IPS-20b (cell line): ENCODE results near the gene CNTN1.

Experiments
- H3K27ac ChIP-seq: one replicate; pipeline ENCODE4 v1.5.1; 2013; ENCODE audit warnings: low read length
- H3K27me3 ChIP-seq: 2 replicates; pipeline ENCODE4 v1.6.1; 2013; ENCODE audit warnings: mild to moderate bottlenecking, low read length, inconsistent platforms; ENCODE audit not compliant: insufficient read depth
- H3K36me3 ChIP-seq: 2 replicates; pipeline ENCODE4 v1.6.1; 2013; ENCODE audit warnings: low read depth, mild to moderate bottlenecking, inconsistent platforms, low read length, moderate library complexity; ENCODE audit not compliant: insufficient read depth
- H3K4me1 ChIP-seq: 2 replicates; pipeline ENCODE4 v1.6.1; 2013; ENCODE audit warnings: mild to moderate bottlenecking, control low read depth, inconsistent platforms, low read length, moderate library complexity; ENCODE audit not compliant: insufficient read depth
- H3K4me3 ChIP-seq: 2 replicates; pipeline ENCODE4 v1.5.1; 2013; ENCODE audit warnings: mild to moderate bottlenecking, low read length, inconsistent platforms
- H3K9ac ChIP-seq: 2 replicates; pipeline ENCODE4 v1.6.1; 2013; ENCODE audit warnings: low read depth, mild to moderate bottlenecking, inconsistent platforms, low read length, moderate library complexity
- H3K9me3 ChIP-seq: 2 replicates; pipeline ENCODE4 v1.6.1; 2013; ENCODE audit warnings: mild to moderate bottlenecking, low read depth, low read length, inconsistent platforms; ENCODE audit not compliant: insufficient read depth

The CNTN1 gene

DNA sequence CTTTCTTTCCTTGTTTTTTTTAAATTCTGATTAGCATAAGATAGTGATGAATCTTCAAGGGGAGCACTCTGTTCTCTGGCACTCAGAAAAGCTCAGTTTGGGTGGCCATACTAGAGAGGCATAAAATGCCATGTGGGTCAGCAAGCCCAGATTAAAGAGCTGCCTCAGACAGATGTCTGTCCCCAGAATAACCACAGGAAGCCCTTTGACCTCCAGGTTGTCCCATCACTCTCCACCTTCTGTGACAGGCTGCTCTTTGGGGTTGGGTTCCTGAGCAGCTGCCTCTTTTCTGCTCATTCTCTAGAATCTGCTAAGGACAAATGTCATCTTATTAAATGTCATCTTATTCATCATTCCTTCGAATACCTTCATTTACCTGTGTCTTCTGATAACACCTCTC, 399.9 kb downstream of the CNTN1 start:
- Histone ChIP-seq H3K4me3 (no peak overlapping the region), H3K9ac (no peak overlapping the region), H3K4me1 (no peaks in the 10 kb centered on the region), H3K27ac (no peak overlapping the region), H3K27me3 (no peaks in the 10 kb centered on the region), H3K36me3 (no peaks in the 10 kb centered on the region), H3K9me3 (no peaks in the 10 kb centered on the region)

DNA sequence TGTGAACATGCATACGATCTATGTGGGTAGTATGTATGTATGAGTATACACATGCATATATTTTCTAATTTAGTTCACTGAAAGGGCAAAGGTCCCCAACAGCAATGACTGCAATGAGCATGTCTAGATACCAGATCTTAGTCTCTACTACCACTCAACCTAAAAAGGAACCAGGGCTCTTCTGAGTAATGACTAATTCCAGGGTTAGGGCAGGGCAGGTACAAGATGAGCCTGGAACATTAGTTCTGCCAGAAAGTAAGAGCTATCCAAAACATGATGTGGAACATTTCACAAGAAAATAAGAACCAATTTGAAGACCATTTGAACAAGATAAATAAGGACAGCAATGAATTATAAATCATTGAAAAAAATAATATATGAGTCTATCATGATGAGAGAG, 404.6 kb downstream of the CNTN1 start:
- Histone ChIP-seq H3K27me3 (no peaks in the 10 kb centered on the region), H3K9ac (no peak overlapping the region), H3K4me3 (no peak overlapping the region), H3K36me3 (no peaks in the 10 kb centered on the region), H3K27ac (no peak overlapping the region), H3K9me3 (no peaks in the 10 kb centered on the region), H3K4me1 (no peaks in the 10 kb centered on the region)

DNA sequence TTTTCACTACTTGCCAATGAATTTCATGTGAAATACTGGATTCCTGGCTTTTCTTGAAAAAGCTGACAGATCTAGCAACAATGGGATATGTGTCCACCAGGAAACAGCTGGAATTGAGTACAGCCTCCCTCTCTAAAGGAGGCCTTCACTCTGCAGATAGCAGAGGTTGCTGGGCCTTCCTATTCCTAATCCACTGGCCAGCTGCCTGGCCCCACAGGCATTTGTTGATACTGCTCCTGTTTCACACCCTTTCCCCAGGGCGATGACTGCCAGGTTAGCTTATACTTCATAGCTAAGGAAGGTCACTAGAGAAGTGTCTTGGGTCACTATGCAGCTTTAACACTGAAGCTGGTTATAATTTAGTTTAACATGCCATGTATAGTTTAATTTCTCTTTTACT, 408.3 kb downstream of the CNTN1 start:
- H3K36me3 ChIP-seq, result no peaks in the 10 kb centered on the region
- no peaks in the 10 kb centered on the region for H3K9me3 ChIP-seq
- no peak overlapping the region for H3K27ac ChIP-seq
- no peaks in the 10 kb centered on the region for H3K4me1 ChIP-seq
- no peaks in the 10 kb centered on the region for H3K27me3 ChIP-seq
- H3K4me3 ChIP-seq, result no peak overlapping the region
- H3K9ac ChIP-seq, result no peak overlapping the region

DNA sequence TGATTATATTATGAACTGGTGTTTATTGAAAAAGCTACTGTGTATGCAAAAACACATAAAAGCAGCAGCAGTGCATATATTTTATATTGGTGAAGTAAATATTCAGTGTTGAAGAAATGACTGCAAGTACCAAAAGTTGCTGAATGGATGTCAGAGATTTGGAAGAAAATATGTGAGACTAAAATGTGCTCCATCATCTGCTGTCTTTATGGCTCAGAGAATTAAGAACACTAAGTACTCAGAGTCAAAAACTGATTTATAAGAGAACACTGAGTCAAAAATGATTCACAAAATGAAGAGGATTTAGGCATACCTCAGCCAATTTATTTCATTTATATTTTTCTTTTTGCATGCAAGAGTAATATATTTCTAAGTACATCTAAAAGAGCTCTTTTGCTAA, 409.6 kb downstream of the CNTN1 start:
- Histone ChIP-seq H3K27ac (no peak overlapping the region), H3K4me3 (no peak overlapping the region), H3K4me1 (no peaks in the 10 kb centered on the region), H3K9me3 (no peaks in the 10 kb centered on the region), H3K9ac (no peak overlapping the region), H3K36me3 (no peaks in the 10 kb centered on the region), H3K27me3 (no peaks in the 10 kb centered on the region)

DNA sequence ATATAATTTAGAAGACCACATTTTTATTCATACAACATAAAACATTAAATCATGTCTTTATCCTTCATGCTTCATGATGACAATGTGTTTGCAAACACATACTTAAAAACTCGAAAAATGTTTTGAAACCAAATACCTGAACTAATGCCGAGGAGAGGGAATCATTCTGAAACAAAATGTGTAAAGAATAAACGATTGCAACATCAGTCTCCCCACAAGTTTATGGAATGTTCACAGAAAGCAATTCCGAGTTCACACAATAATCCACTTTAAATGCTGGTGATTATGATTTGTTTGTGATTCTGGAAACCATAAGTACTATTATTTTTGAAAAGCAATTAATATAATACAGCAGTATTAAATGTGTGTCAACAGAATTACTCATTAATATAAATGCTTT, 411.4 kb downstream of the CNTN1 start:
- H3K9me3 ChIP-seq, result no peaks in the 10 kb centered on the region
- H3K27ac ChIP-seq, result no peak overlapping the region
- H3K36me3 ChIP-seq, result no peaks in the 10 kb centered on the region
- no peaks in the 10 kb centered on the region for H3K27me3 ChIP-seq
- no peak overlapping the region for H3K9ac ChIP-seq
- H3K4me1 ChIP-seq, result no peaks in the 10 kb centered on the region
- H3K4me3 ChIP-seq, result no peak overlapping the region

DNA sequence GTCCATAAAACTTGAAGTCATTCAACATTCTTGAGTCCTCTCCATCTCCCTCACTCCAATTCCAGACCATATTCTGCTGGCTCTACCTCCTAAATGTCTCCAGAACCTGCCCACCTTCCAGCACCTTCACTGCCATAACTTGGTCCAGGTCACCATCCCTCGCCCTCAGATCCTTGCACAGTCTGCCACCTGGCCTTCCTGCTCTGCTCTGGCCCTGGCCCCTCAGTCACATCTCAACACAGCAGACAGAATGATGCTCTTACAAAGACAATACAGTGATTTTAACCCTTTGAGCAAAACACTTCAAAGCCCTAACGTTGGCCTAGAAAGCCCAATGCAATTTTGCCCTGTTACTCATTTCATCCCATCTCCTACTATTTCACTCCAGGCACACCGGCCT, 414.1 kb downstream of the CNTN1 start:
- Histone ChIP-seq H3K27me3 (no peaks in the 10 kb centered on the region), H3K9ac (no peak overlapping the region), H3K9me3 (no peaks in the 10 kb centered on the region), H3K4me3 (no peak overlapping the region), H3K36me3 (no peaks in the 10 kb centered on the region), H3K4me1 (no peaks in the 10 kb centered on the region), H3K27ac (no peak overlapping the region)

DNA sequence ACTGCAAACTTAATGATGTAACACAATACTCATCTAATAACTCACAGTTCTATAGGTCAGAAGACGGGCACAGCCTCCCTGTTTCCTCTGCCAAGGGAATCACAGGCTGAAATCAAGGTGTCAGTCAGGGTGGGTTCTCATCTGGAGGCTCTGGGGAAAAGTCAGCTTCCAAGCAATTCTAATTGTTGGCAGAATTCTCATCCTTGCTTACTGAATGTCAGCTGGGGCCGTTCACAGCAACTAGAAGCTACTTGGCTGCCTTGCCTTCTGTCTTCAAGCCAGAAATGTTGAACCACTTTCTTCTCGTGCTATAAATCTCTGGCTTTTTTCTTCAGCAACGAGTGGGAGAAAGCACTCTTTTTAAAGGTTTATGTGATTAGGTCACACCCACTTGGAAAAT, 415.8 kb downstream of the CNTN1 start:
- Histone ChIP-seq H3K4me3 (no peak overlapping the region), H3K9ac (no peak overlapping the region), H3K27me3 (no peaks in the 10 kb centered on the region), H3K27ac (no peak overlapping the region), H3K36me3 (no peaks in the 10 kb centered on the region), H3K9me3 (no peaks in the 10 kb centered on the region), H3K4me1 (no peaks in the 10 kb centered on the region)

DNA sequence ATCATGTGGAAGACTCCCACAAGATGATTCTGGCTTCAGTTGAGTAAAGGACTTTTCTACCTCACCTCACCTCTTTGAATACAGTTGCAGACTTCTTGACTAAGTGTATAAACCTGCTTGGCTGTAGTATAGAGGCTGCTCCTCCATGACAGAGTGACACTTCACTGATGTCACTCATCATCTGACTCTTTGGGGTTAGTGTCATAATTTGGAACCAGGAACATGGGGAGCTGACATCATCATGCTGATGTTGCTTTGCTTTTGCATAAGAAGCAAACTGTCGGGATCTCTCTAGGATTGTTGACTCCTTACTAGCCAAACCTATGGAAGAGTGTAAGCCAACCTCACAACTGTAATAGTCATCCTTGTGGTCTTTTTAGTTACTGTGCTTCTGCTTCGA, 420.7 kb downstream of the CNTN1 start:
- no peaks in the 10 kb centered on the region for H3K9me3 ChIP-seq
- no peaks in the 10 kb centered on the region for H3K27me3 ChIP-seq
- H3K27ac ChIP-seq, result no peak overlapping the region
- H3K9ac ChIP-seq, result no peak overlapping the region
- H3K36me3 ChIP-seq, result no peaks in the 10 kb centered on the region
- no peaks in the 10 kb centered on the region for H3K4me1 ChIP-seq
- no peak overlapping the region for H3K4me3 ChIP-seq

DNA sequence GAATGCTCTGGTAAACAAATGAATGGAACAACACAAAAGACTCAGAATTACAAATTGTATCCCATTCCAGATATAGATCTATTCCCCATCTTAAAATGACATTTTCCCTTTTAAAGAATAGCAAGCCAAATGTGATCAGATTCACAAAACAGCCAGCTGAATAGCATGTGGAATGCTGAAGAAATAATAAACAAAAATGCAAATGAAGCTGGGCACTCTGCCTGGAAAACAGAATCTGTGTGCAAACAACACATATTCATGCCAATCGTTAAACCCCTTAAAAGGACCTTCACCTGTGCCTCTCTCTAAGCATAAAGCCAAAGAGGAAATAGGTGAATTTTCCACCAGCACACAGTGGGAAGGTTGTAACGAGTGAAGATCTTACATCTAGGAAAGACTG, 428.0 kb downstream of the CNTN1 start:
- Histone ChIP-seq H3K9ac (no peak overlapping the region), H3K9me3 (no peaks in the 10 kb centered on the region), H3K27me3 (no peaks in the 10 kb centered on the region), H3K27ac (no peak overlapping the region), H3K4me3 (no peak overlapping the region), H3K4me1 (no peaks in the 10 kb centered on the region), H3K36me3 (no peaks in the 10 kb centered on the region)

DNA sequence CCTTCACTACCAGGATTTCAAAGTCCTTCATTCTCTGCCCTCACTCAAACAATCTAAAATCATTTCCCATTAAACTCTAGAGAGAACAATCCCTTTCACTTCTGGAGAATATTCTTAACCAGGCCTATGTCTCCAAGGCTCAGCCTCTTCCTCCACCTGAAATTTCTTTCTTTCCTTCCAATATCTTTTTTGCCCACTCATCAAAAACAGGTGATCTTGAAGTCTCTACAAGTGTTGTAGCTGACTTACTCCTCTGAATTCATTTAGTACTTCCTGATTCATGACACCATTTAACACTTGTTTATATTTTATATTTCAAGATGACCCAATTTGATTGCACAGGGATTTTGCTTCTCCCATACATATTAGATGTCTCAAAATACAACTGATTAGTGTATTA, 429.1 kb downstream of the CNTN1 start:
- Histone ChIP-seq H3K9ac (no peak overlapping the region), H3K4me3 (no peak overlapping the region), H3K36me3 (no peaks in the 10 kb centered on the region), H3K9me3 (no peaks in the 10 kb centered on the region), H3K4me1 (no peaks in the 10 kb centered on the region), H3K27ac (no peak overlapping the region), H3K27me3 (no peaks in the 10 kb centered on the region)
